Measurements from ENCODE around the gene ZBTB5. TPM values are rescaled to one million over a fixed set of nuclear protein-coding genes. Genes with fewer than 3 reads are reported as not detected.

Gene ZBTB5
- total RNA-seq, 1 donor from 2014 or later, result 11.3 TPM

GRCh38 chr9:37414503-37414943, 50.7 kb downstream of the ZBTB5 start:
- no peak overlapping the region for H3K4me3 ChIP-seq (ENCODE audit: insufficient read depth, low read depth, low read length)
- Mint-ChIP-seq H3K4me3 (ENCODE audit: unreplicated experiment) (no peak overlapping the region), H3K27ac (ENCODE audit: unreplicated experiment) (peak overlapping the region; percentile 44), H3K27me3 (ENCODE audit: low read depth, unreplicated experiment) (peaks cover 3% of the 10 kb centered on the region), H3K9me3 (ENCODE audit: unreplicated experiment) (no peaks in the 10 kb centered on the region), H3K36me3 (ENCODE audit: low read depth, unreplicated experiment) (no peaks in the 10 kb centered on the region), H3K4me1 (ENCODE audit: low read depth, unreplicated experiment) (peaks cover 23% of the 10 kb centered on the region)
- no peaks in the 10 kb centered on the region for H3K27me3 ChIP-seq (ENCODE audit: insufficient read depth, low read length)
- peak overlapping the region; percentile 49 for H3K9ac ChIP-seq (ENCODE audit: low read length)
- no peaks in the 10 kb centered on the region for H4K20me1 ChIP-seq (ENCODE audit: insufficient read depth, low read length)
- peaks cover 8% of the 10 kb centered on the region for H3K4me1 ChIP-seq (ENCODE audit: insufficient read depth, low read length)
- FAIRE-seq, result no peak
- H3K27ac ChIP-seq (ENCODE audit: low read depth, low read length), result peak overlapping the region; percentile 13
- peak overlapping the region; percentile 71 for H3K4me2 ChIP-seq (ENCODE audit: low read length)
- H3K9me3 ChIP-seq (ENCODE audit: insufficient read depth, low read depth, low read length), result no peaks in the 10 kb centered on the region
- H2AFZ ChIP-seq (ENCODE audit: low read depth, low read length), result peak overlapping the region; percentile 70
- TF ChIP-seq EZH2 (IDR thresholded peaks at IDR 0.05; ENCODE audit: insufficient read depth, low read length) (no peak), CTCF (IDR thresholded peaks at IDR 0.05; ENCODE audit: insufficient read depth, low read depth, low read length) (no peak)
- H3K79me2 ChIP-seq (ENCODE audit: insufficient read depth, low read length), result no peaks in the 10 kb centered on the region
- no peaks in the 10 kb centered on the region for H3K36me3 ChIP-seq (ENCODE audit: insufficient read depth, low read length)
- DNase-seq (ENCODE audit: low read depth), result no peak

GRCh38 chr9:37413311-37413710, 51.9 kb downstream of the ZBTB5 start:
- no peaks in the 10 kb centered on the region for H3K79me2 ChIP-seq (ENCODE audit: insufficient read depth, low read length)
- no peak overlapping the region for H3K4me2 ChIP-seq (ENCODE audit: low read length)
- Mint-ChIP-seq H3K4me1 (ENCODE audit: low read depth, unreplicated experiment) (peaks cover 23% of the 10 kb centered on the region), H3K36me3 (ENCODE audit: low read depth, unreplicated experiment) (no peaks in the 10 kb centered on the region), H3K9me3 (ENCODE audit: unreplicated experiment) (no peaks in the 10 kb centered on the region), H3K27me3 (ENCODE audit: low read depth, unreplicated experiment) (peaks cover 3% of the 10 kb centered on the region), H3K4me3 (ENCODE audit: unreplicated experiment) (no peak overlapping the region), H3K27ac (ENCODE audit: unreplicated experiment) (no peak overlapping the region)
- H3K4me3 ChIP-seq (ENCODE audit: insufficient read depth, low read depth, low read length), result no peak overlapping the region
- H3K27ac ChIP-seq (ENCODE audit: low read depth, low read length), result no peak overlapping the region
- H3K27me3 ChIP-seq (ENCODE audit: insufficient read depth, low read length), result no peaks in the 10 kb centered on the region
- peaks cover 8% of the 10 kb centered on the region for H3K4me1 ChIP-seq (ENCODE audit: insufficient read depth, low read length)
- no peak for TF ChIP-seq CTCF (IDR thresholded peaks at IDR 0.05; ENCODE audit: insufficient read depth, low read depth, low read length)
- no peak for TF ChIP-seq EZH2 (IDR thresholded peaks at IDR 0.05; ENCODE audit: insufficient read depth, low read length)
- no peaks in the 10 kb centered on the region for H3K9me3 ChIP-seq (ENCODE audit: insufficient read depth, low read depth, low read length)
- no peak for DNase-seq (ENCODE audit: low read depth)
- H3K36me3 ChIP-seq (ENCODE audit: insufficient read depth, low read length), result no peaks in the 10 kb centered on the region
- no peak overlapping the region for H2AFZ ChIP-seq (ENCODE audit: low read depth, low read length)
- no peak overlapping the region for H3K9ac ChIP-seq (ENCODE audit: low read length)
- no peak for FAIRE-seq
- no peaks in the 10 kb centered on the region for H4K20me1 ChIP-seq (ENCODE audit: insufficient read depth, low read length)

- peak; percentile 35 for DNase-seq (ENCODE audit: low read depth)
Observed at GRCh38 chr9:37412431-37413151, 52.7 kb downstream of the ZBTB5 start.

More at GRCh38 chr9:37412431-37413151, 52.7 kb downstream of the ZBTB5 start:
- Histone ChIP-seq H3K79me2 (ENCODE audit: insufficient read depth, low read length) (no peaks in the 10 kb centered on the region), H3K27ac (ENCODE audit: low read depth, low read length) (no peak overlapping the region), H3K9me3 (ENCODE audit: insufficient read depth, low read depth, low read length) (no peaks in the 10 kb centered on the region), H3K4me2 (ENCODE audit: low read length) (no peak overlapping the region), H2AFZ (ENCODE audit: low read depth, low read length) (no peak overlapping the region), H3K4me3 (ENCODE audit: insufficient read depth, low read depth, low read length) (no peak overlapping the region), H3K4me1 (ENCODE audit: insufficient read depth, low read length) (peaks cover 8% of the 10 kb centered on the region), H3K36me3 (ENCODE audit: insufficient read depth, low read length) (no peaks in the 10 kb centered on the region), H4K20me1 (ENCODE audit: insufficient read depth, low read length) (no peaks in the 10 kb centered on the region), H3K27me3 (ENCODE audit: insufficient read depth, low read length) (no peaks in the 10 kb centered on the region), H3K9ac (ENCODE audit: low read length) (no peak overlapping the region)
- H3K27ac Mint-ChIP-seq (ENCODE audit: unreplicated experiment), result peak overlapping the region; percentile 62
- H3K9me3 Mint-ChIP-seq (ENCODE audit: unreplicated experiment), result no peaks in the 10 kb centered on the region
- no peaks in the 10 kb centered on the region for H3K36me3 Mint-ChIP-seq (ENCODE audit: low read depth, unreplicated experiment)
- H3K27me3 Mint-ChIP-seq (ENCODE audit: low read depth, unreplicated experiment), result peaks cover 3% of the 10 kb centered on the region
- no peak for FAIRE-seq
- TF ChIP-seq CTCF (IDR thresholded peaks at IDR 0.05; ENCODE audit: insufficient read depth, low read depth, low read length) (no peak), EZH2 (IDR thresholded peaks at IDR 0.05; ENCODE audit: insufficient read depth, low read length) (no peak)
- H3K4me3 Mint-ChIP-seq (ENCODE audit: unreplicated experiment), result no peak overlapping the region
- H3K4me1 Mint-ChIP-seq (ENCODE audit: low read depth, unreplicated experiment), result peaks cover 23% of the 10 kb centered on the region

Data from astrocyte (in vitro differentiated cells and primary cell).